ENCODE data around the gene HESX1.

Gene HESX1

DNA sequence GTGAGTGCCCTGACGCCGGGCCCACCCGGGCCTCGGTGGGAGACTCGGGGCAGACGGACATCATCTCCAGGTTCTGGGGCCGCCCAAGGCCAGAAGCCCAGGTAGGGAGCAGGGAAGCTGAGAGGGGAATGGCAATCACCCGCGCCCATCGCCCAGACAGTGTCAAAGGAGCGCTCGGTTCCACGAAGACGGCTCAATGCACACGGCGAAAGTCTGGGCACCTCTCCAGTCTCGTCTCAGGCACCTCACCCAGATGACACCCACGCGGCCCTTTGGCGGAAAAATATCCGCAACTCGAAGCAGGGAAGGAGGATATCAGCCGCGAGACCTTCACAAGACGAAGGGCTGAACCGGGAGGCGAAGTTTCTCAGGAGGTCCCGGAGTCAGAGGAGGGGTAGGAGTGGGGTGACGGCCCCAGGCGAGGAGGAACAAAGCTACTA is 35.5 kb downstream of the HESX1 start:
- H3K4me3 ChIP-seq (ENCODE audit: control insufficient read depth, low read depth, low read length): peak overlapping the region; percentile 50
- peak; percentile 43 for DNase-seq (ENCODE audit: low read depth)
- TF ChIP-seq, protein P1, sequence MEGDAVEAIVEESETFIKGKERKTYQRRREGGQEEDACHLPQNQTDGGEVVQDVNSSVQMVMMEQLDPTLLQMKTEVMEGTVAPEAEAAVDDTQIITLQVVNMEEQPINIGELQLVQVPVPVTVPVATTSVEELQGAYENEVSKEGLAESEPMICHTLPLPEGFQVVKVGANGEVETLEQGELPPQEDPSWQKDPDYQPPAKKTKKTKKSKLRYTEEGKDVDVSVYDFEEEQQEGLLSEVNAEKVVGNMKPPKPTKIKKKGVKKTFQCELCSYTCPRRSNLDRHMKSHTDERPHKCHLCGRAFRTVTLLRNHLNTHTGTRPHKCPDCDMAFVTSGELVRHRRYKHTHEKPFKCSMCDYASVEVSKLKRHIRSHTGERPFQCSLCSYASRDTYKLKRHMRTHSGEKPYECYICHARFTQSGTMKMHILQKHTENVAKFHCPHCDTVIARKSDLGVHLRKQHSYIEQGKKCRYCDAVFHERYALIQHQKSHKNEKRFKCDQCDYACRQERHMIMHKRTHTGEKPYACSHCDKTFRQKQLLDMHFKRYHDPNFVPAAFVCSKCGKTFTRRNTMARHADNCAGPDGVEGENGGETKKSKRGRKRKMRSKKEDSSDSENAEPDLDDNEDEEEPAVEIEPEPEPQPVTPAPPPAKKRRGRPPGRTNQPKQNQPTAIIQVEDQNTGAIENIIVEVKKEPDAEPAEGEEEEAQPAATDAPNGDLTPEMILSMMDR (conservative IDR thresholded peaks at IDR 0.05; ENCODE audit: control insufficient read depth, insufficient read depth, low read depth, low read length): no peak

DNA sequence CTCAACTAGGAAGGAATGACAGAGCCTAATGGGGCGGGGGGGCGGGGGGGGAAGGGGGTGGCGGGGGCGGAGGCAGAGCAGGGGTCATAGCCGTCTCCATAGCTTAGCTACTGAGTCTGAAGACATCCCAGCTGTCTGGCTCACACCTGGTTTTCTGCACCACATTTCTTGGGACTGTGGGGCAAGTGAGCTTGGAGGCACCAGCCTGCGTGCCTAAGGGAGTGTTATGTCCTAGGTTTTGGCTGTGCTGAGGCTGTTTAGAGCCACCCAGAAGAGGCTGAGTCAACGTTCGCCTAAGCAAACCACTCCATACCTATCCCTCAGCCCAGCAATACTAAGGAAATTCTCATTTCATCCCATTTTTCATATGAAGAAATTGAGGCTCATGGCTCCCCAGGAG is 36.0 kb downstream of the HESX1 start:
- peak overlapping the region; percentile 50 for H3K4me3 ChIP-seq (ENCODE audit: control insufficient read depth, low read depth, low read length)
- peak; percentile 50 for DNase-seq (ENCODE audit: low read depth)
- TF ChIP-seq, protein P1 (conservative IDR thresholded peaks at IDR 0.05; ENCODE audit: control insufficient read depth, insufficient read depth, low read depth, low read length): no peak

DNA sequence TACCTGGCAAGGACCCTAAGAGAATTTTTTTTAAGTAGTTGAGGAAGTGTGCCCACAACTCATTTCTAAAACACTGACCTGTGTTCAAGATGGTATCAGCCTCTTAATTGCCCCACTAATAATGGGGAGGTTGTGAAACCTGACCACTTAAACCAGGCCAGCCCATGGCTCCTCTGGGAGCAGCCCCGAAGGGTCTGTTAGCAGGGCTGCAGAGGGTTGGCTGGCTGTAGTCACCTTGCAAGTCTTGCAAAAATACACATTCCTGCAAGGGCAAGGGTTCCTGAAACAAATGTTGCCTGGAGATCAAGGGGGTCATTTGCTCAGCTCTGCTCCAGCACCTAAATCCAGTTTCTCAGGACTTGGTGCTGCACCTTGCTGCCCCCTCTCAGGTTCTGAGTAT is 37.9 kb downstream of the HESX1 start:
- DNase-seq (ENCODE audit: low read depth): no peak
- TF ChIP-seq, protein P1 (conservative IDR thresholded peaks at IDR 0.05; ENCODE audit: control insufficient read depth, insufficient read depth, low read depth, low read length): no peak
- no peak overlapping the region for H3K4me3 ChIP-seq (ENCODE audit: control insufficient read depth, low read depth, low read length)

DNA sequence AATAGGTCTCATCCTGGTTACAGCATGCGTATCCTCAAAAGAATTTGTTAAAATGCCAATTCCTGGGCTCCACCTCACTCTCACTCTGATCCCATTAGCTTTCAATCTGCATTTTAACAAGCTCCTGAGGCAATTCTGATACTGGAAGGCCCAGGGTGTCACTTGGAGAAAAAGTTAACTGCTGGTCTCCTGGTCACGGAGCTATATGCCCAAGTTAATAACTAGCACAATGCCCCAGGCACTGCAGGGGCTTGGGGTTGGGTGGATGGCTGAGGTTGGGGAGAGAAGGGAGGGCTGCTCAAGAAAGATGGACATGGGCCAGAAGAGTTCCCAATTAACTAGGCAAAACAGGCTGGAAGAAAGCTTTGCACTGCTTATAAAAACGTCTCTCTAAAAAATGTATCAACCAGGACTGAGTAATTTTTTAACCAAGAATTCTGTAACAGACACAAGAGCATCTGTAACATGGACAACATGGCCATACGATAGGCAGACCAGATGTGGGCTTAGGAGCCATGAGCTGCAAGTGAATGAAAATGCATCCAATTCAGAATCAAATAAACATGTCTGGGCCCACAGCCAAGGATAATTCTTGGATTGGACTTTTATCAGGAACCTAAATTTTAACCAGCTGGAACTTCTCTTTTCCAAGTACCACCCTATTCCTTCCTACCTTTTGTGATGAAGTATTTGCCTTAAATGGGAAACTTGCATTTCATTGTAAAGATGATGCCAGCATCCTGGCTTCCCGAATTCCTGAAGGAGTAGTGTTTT is 38.8 kb downstream of the HESX1 start:
- peak; percentile 72 for DNase-seq (ENCODE audit: low read depth)
- no peak overlapping the region for H3K4me3 ChIP-seq (ENCODE audit: control insufficient read depth, low read depth, low read length)
- TF ChIP-seq, protein P1 (conservative IDR thresholded peaks at IDR 0.05; ENCODE audit: control insufficient read depth, insufficient read depth, low read depth, low read length): no peak

DNA sequence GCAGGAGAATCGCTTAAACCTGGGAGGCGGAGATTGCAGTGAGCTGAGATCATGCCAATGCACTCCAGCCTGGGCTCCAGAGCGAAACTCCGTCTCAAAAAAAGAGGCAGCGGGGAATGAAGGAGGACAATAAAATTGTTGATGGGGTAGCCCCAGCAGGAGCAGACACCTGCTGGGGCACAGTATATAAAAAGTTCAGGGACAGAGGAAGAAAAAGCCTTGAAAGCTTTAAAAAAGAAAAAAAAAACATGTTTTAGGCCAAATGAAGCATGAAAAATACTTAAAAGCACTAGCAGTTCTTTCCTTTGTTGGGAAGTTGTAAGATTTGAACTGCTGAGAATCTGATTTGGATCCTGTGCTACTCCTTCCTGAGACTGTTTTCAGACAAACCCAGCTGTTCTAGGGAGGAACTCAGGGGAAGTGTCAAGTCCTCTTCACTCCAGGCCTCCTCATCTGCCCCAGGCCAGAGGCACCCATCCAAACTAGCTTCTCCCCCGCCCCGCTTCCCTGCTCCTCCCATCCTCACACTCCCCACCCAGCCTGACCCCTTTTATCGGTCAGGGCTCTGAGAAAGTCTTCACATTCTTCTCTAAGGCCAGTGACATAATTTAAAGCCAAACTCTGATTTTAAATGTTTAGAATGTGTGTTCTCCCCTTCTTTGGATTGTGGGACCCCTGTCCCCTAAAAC is 39.6 kb downstream of the HESX1 start:
- H3K4me3 ChIP-seq (ENCODE audit: control insufficient read depth, low read depth, low read length): no peak overlapping the region
- DNase-seq (ENCODE audit: low read depth): no peak
- TF ChIP-seq, protein P1 (conservative IDR thresholded peaks at IDR 0.05; ENCODE audit: control insufficient read depth, insufficient read depth, low read depth, low read length): no peak

DNA sequence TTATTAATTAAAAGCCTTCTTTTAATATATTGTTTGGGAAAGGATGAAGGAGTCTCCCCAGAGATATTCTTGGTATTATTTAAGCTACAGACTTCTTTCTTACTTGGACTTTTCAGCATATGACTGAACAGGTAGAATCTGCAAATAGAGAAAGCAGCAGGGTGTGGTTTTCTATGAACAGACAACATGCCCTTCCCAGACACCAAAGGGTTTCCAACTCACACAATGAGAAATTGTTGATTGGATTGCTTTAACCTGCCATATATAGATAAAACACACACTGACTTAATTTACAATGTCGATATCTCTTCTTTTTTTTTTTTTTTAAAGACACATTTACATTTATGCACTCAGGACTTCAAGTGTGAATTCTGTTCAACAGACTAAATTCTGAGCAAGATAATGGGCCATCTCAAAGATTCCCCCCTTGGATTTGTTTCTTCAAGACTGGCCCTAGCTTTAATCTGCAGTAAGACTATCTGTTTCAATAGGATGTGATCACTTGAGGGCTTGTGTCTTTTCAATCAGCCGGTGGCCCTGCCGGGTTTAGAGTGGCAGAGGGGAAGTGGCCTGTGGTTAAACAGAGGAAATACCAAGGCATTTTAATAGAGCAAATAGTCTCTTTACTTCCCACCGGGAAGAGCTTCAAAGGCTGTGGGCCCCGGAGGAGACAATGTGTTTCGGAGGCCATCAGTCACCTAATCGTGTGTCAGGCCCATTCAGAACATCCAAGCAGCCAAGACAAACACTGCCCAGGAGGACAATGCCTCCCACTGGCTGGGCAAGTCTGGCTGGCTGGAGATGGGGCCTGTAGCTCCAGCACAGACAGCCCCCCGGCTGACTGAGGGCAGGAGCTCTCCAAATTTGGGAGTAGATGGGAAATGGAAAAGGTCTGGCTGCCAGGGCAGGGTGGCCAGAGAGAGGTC is 40.7 kb downstream of the HESX1 start:
- no peak overlapping the region for H3K4me3 ChIP-seq (ENCODE audit: control insufficient read depth, low read depth, low read length)
- DNase-seq (ENCODE audit: low read depth): no peak
- TF ChIP-seq, protein P1 (conservative IDR thresholded peaks at IDR 0.05; ENCODE audit: control insufficient read depth, insufficient read depth, low read depth, low read length): no peak

Data from fibroblast of mammary gland (primary cell).